ENCODE results near the gene NME4. TPM values are rescaled to one million over a fixed set of nuclear protein-coding genes. Genes with fewer than 3 reads are reported as not detected.

The NME4 gene
- total RNA-seq, 1 experiment from 2014 or later: 140 TPM

DNA sequence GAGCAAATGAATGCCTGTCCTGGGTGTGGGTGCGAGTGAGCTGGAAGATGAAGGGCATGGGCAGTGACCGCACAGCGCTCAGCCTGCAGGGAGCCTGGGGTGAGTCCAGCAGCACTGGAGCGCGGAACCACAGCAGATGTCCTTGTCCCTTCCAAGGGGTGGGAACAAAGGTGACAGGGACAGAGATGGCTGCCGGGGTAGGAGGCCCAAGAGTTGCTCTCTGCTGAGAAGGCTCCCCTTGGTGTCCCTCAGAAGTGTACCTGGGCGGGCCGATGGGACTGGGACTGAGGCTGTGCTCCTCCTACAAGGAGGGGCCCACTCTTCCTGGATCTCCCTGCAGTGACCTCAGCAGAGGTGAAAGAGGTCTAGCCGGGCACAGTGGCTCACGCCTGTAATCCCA is 7.6 kb upstream of the NME4 start:
- H3K36me3 ChIP-seq (ENCODE audit: control insufficient read depth, insufficient read depth, low read length): no peaks in the 10 kb centered on the region
- Mint-ChIP-seq H3K27ac (ENCODE audit: unreplicated experiment) (peak overlapping the region; percentile 79), H3K27me3 (ENCODE audit: insufficient read depth, unreplicated experiment) (no peaks in the 10 kb centered on the region), H3K9me3 (ENCODE audit: unreplicated experiment) (no peaks in the 10 kb centered on the region), H3K36me3 (ENCODE audit: insufficient read depth, unreplicated experiment) (peaks cover 4% of the 10 kb centered on the region), H3K4me1 (ENCODE audit: low read depth, unreplicated experiment) (peaks cover 20% of the 10 kb centered on the region), H3K4me3 (ENCODE audit: unreplicated experiment) (no peak overlapping the region)
- ChIA-PET POLR2A (interaction anchor here (0.6 kb wide), 1 partner anchor 102 kb away, joined by 3 read pairs; no protein-coding TSS in a partner anchor), CTCF (no interaction called here)
- TF ChIP-seq, protein P1, sequence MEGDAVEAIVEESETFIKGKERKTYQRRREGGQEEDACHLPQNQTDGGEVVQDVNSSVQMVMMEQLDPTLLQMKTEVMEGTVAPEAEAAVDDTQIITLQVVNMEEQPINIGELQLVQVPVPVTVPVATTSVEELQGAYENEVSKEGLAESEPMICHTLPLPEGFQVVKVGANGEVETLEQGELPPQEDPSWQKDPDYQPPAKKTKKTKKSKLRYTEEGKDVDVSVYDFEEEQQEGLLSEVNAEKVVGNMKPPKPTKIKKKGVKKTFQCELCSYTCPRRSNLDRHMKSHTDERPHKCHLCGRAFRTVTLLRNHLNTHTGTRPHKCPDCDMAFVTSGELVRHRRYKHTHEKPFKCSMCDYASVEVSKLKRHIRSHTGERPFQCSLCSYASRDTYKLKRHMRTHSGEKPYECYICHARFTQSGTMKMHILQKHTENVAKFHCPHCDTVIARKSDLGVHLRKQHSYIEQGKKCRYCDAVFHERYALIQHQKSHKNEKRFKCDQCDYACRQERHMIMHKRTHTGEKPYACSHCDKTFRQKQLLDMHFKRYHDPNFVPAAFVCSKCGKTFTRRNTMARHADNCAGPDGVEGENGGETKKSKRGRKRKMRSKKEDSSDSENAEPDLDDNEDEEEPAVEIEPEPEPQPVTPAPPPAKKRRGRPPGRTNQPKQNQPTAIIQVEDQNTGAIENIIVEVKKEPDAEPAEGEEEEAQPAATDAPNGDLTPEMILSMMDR (IDR thresholded peaks at IDR 0.05; ENCODE audit: insufficient read depth in 1 of 2, low read depth in 1 of 2, low read length in 1 of 2, severe bottlenecking in 1 of 2, unreplicated experiment in 1 of 2): no peak
- intact Hi-C loops (cut with micrococcal nuclease; ENCODE audit: unreplicated experiment): loop anchor here (5.0 kb wide), 1 partner anchor 108 kb away; no protein-coding TSS in a partner anchor
- BruUV-seq (replicated peaks): no TSS peak
- H3K4me1 ChIP-seq: peaks cover 18% of the 10 kb centered on the region
- no peaks in the 10 kb centered on the region for H3K27me3 ChIP-seq (replicated peaks; ENCODE audit: control insufficient read depth, insufficient read depth, low read length)
- 0 out of 2 replicates have a peak, but pooled peaks cover 3% of the 10 kb centered on the region for H3K9me3 ChIP-seq
- no peak overlapping the region for H3K4me3 ChIP-seq (ENCODE audit: low read depth, low read length)
- peak in 1 of 2 experiments; percentile 34 for DNase-seq

DNA sequence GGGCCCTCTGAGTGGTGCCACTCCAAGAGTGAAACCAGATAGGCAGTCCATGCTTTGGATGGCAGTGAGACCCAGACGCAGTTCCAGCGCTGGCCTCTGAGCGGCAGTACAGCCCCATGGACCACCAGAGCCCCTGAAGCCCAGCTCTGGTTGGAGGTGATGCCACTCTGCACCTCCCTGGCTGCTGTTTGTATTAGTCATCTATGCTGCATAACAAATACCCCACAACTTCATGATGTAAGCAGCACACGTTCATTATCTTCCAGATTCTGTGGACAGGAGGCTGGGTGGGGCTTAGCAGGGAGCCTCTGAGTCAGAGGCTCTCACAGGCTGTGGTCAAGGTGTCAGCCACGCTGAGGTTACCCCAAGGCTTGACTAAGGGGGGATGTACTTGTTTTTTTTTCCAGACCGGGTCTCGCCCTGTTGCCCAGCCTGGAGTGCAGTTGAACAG is 5.1 kb upstream of the NME4 start:
- no TSS peak for BruUV-seq (replicated peaks)
- ChIA-PET POLR2A (no interaction called here), CTCF (interaction anchor here (0.7 to 1.0 kb wide), 3 partner anchors 103 to 609 kb away, joined by 3 read pairs; no protein-coding TSS in a partner anchor)
- no peaks in the 10 kb centered on the region for H3K27me3 Mint-ChIP-seq (ENCODE audit: insufficient read depth, unreplicated experiment)
- TF ChIP-seq, protein P1 (IDR thresholded peaks at IDR 0.05; ENCODE audit: insufficient read depth in 1 of 2, low read depth in 1 of 2, low read length in 1 of 2, severe bottlenecking in 1 of 2, unreplicated experiment in 1 of 2): peak; percentile 64 to 69
- Histone ChIP-seq H3K9me3 (0 out of 2 replicates have a peak, but pooled peaks cover 3% of the 10 kb centered on the region), H3K27me3 (replicated peaks; ENCODE audit: control insufficient read depth, insufficient read depth, low read length) (no peaks in the 10 kb centered on the region), H3K4me1 (peaks cover 18% of the 10 kb centered on the region), H3K36me3 (ENCODE audit: control insufficient read depth, insufficient read depth, low read length) (no peaks in the 10 kb centered on the region), H3K4me3 (ENCODE audit: low read depth, low read length) (no peak overlapping the region)
- no peak overlapping the region for H3K4me3 Mint-ChIP-seq (ENCODE audit: unreplicated experiment)
- no peaks in the 10 kb centered on the region for H3K9me3 Mint-ChIP-seq (ENCODE audit: unreplicated experiment)
- H3K4me1 Mint-ChIP-seq (ENCODE audit: low read depth, unreplicated experiment): peaks cover 20% of the 10 kb centered on the region
- H3K27ac Mint-ChIP-seq (ENCODE audit: unreplicated experiment): no peak overlapping the region
- intact Hi-C loops (cut with micrococcal nuclease; ENCODE audit: unreplicated experiment): no loop called here
- DNase-seq: peak; percentile 47 to 76
- H3K36me3 Mint-ChIP-seq (ENCODE audit: insufficient read depth, unreplicated experiment): peaks cover 8% of the 10 kb centered on the region

DNA sequence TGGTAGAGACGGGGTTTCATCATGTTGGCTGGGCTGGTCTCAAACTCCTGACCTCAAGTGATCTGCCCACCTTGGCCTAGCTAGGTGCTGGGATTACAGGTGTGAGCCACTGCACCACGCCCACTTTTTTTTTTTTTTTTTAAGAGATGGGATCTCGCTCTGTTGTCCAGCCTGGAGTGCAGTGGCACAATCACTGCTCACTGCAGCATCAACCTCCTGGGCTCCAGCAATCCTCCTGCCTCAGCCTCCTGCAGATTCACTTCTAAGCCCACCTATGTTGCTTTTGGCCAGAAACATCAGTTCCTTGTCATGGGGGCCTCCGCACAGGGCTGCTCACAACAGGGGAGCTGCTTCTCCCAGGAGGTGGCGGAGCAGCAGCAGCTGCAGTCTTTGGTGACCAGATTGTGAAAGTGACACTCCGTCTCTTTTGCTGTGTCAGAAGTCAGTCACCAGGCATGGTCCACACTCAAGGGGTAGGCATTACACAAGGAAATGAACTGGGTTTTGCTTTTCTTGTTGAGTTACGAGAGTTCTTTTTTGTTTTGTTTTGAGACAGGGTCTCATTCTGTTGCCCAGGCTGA is 4.5 kb upstream of the NME4 start:
- CTCF ChIA-PET: interaction anchor here (0.7 to 1.0 kb wide), 2 partner anchors 103 to 608 kb away, joined by 3 read pairs; no protein-coding TSS in a partner anchor
- no peaks in the 10 kb centered on the region for H3K9me3 Mint-ChIP-seq (ENCODE audit: unreplicated experiment)
- H3K27ac Mint-ChIP-seq (ENCODE audit: unreplicated experiment): no peak overlapping the region

More for the DNA sequence above, 4.5 kb upstream of the NME4 start:
- POLR2A ChIA-PET: no interaction called here
- no peaks in the 10 kb centered on the region for H3K36me3 ChIP-seq (ENCODE audit: control insufficient read depth, insufficient read depth, low read length)
- H3K9me3 ChIP-seq: 0 out of 2 replicates have a peak, but pooled peaks cover 3% of the 10 kb centered on the region
- DNase-seq: no peak
- Mint-ChIP-seq H3K4me3 (ENCODE audit: unreplicated experiment) (no peak overlapping the region), H3K27me3 (ENCODE audit: insufficient read depth, unreplicated experiment) (no peaks in the 10 kb centered on the region), H3K4me1 (ENCODE audit: low read depth, unreplicated experiment) (peaks cover 19% of the 10 kb centered on the region), H3K36me3 (ENCODE audit: insufficient read depth, unreplicated experiment) (peaks cover 9% of the 10 kb centered on the region)
- H3K4me1 ChIP-seq: peaks cover 18% of the 10 kb centered on the region
- TF ChIP-seq, protein P1 (IDR thresholded peaks at IDR 0.05; ENCODE audit: insufficient read depth in 1 of 2, low read depth in 1 of 2, low read length in 1 of 2, severe bottlenecking in 1 of 2, unreplicated experiment in 1 of 2): no peak
- H3K27me3 ChIP-seq (replicated peaks; ENCODE audit: control insufficient read depth, insufficient read depth, low read length): no peaks in the 10 kb centered on the region
- no peak overlapping the region for H3K4me3 ChIP-seq (ENCODE audit: low read depth, low read length)
- intact Hi-C loops (cut with micrococcal nuclease; ENCODE audit: unreplicated experiment): no loop called here
- BruUV-seq (replicated peaks): no TSS peak

Measured in Caco-2 (cell line).